ENCODE data around the gene FAM83B. TPM values are rescaled to one million over a fixed set of nuclear protein-coding genes. Genes with fewer than 3 reads are reported as not detected.

The FAM83B gene
- polyA plus RNA-seq, 1 of the 3 experiments (the other 2 are of a cell fraction), result not detected

GRCh38 chr6:54987633-54988290, 141.2 kb downstream of the FAM83B start:
- POLR2A ChIA-PET, result no interaction called here
- CTCF ChIA-PET, result no interaction called here
- no peak overlapping the region for H2AFZ ChIP-seq (ENCODE audit: low read depth)

More at GRCh38 chr6:54987633-54988290, 141.2 kb downstream of the FAM83B start:
- H3K9me2 ChIP-seq, result no peaks in the 10 kb centered on the region
- no peaks in the 10 kb centered on the region for H4K20me1 ChIP-seq (ENCODE audit: insufficient read depth)
- no peaks in the 10 kb centered on the region for H3K36me3 ChIP-seq (replicated peaks in 1 of 2; ENCODE audit: control insufficient read depth in 1 of 2, insufficient read depth in 2 of 2, low read length in 1 of 2)
- H3K4me3 ChIP-seq (ENCODE audit: low read depth in 2 of 2, low read length in 1 of 2), result no peak overlapping the region
- H3K4me1 ChIP-seq (ENCODE audit: control insufficient read depth in 1 of 2, insufficient read depth in 2 of 2, low read depth in 1 of 2, low read length in 1 of 2), result no peaks in the 10 kb centered on the region
- TF ChIP-seq FOSL2 (IDR thresholded peaks at IDR 0.05; ENCODE audit: borderline replicate concordance, low read depth) (no peak), RAD21 (IDR thresholded peaks at IDR 0.05; ENCODE audit: low read length) (no peak), MXI1 (IDR thresholded peaks at IDR 0.05; ENCODE audit: low read depth, low read length) (no peak), NFIC (IDR thresholded peaks at IDR 0.05; ENCODE audit: borderline replicate concordance) (no peak), TCF12 (IDR thresholded peaks at IDR 0.05) (no peak), ELF1 (IDR thresholded peaks at IDR 0.05) (no peak), GATA2 (CRISPR knock-in tag; IDR thresholded peaks at IDR 0.05) (no peak), REST (IDR thresholded peaks at IDR 0.05; ENCODE audit: low read depth, low read length) (no peak), RFX5 (IDR thresholded peaks at IDR 0.05; ENCODE audit: low read length) (no peak), SMC3 (IDR thresholded peaks at IDR 0.05; ENCODE audit: low read depth, low read length) (no peak), ZBTB33 (IDR thresholded peaks at IDR 0.05; ENCODE audit: borderline replicate concordance, low read depth) (no peak)
- TF ChIP-seq, protein P1, sequence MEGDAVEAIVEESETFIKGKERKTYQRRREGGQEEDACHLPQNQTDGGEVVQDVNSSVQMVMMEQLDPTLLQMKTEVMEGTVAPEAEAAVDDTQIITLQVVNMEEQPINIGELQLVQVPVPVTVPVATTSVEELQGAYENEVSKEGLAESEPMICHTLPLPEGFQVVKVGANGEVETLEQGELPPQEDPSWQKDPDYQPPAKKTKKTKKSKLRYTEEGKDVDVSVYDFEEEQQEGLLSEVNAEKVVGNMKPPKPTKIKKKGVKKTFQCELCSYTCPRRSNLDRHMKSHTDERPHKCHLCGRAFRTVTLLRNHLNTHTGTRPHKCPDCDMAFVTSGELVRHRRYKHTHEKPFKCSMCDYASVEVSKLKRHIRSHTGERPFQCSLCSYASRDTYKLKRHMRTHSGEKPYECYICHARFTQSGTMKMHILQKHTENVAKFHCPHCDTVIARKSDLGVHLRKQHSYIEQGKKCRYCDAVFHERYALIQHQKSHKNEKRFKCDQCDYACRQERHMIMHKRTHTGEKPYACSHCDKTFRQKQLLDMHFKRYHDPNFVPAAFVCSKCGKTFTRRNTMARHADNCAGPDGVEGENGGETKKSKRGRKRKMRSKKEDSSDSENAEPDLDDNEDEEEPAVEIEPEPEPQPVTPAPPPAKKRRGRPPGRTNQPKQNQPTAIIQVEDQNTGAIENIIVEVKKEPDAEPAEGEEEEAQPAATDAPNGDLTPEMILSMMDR (IDR thresholded peaks at IDR 0.05), result no peak
- H3K9me3 ChIP-seq, result no peaks in the 10 kb centered on the region
- DNase-seq, result no peak
- H3K4me2 ChIP-seq, result no peak overlapping the region
- no peak overlapping the region for H3K9ac ChIP-seq
- no peak overlapping the region for H3K27ac ChIP-seq (ENCODE audit: low read depth in 2 of 2, low read length in 1 of 2)
- H3K79me2 ChIP-seq (ENCODE audit: insufficient read depth), result no peaks in the 10 kb centered on the region
- no peaks in the 10 kb centered on the region for H3K27me3 ChIP-seq (ENCODE audit: insufficient read depth)
- H3F3A ChIP-seq (replicated peaks; ENCODE audit: insufficient read depth), result no peaks in the 10 kb centered on the region

Measured in SK-N-SH (cell line).